Measurements from ENCODE around the gene RANBP1. TPM values are rescaled to one million over a fixed set of nuclear protein-coding genes. Genes with fewer than 3 reads are reported as not detected.
A peak's percentile ranks its signal among the peaks of the same experiment; 100 is the strongest.

The RANBP1 gene
- total and polyA plus RNA-seq, 9 of the 15 experiments (the other 6 are each of a cell fraction or from before 2014, with no cell fraction given) = 162 to 2,891 (median 1,289) TPM

GRCh38 chr22:20084547-20085413 lies 31.1 kb upstream of the RANBP1 start (continued):
- TF ChIP-seq ZNF740 (CRISPR knock-in tag; IDR thresholded peaks at IDR 0.05) (no peak), ZNF740 (tag; IDR thresholded peaks at IDR 0.05) (no peak), KDM5B (IDR thresholded peaks at IDR 0.05; ENCODE audit: insufficient replicate concordance, low read depth, low read length) (peak; percentile 27), ATF7 (IDR thresholded peaks at IDR 0.05) (no peak), CHD1 (IDR thresholded peaks at IDR 0.05; ENCODE audit: low read length) (peak; percentile 9), NELFE (IDR thresholded peaks at IDR 0.05; ENCODE audit: insufficient read depth, insufficient read length) (no peak), DIDO1 (tag; IDR thresholded peaks at IDR 0.05; ENCODE audit: low read depth) (no peak), TARDBP (IDR thresholded peaks at IDR 0.05) (no peak), ZNF583 (CRISPR knock-in tag; IDR thresholded peaks at IDR 0.05) (peak; percentile 67; the same call in 1 of the 2 replicates), MTF1 (CRISPR knock-in tag; IDR thresholded peaks at IDR 0.05; ENCODE audit: borderline replicate concordance) (no peak), SNAPC5 (CRISPR knock-in tag; IDR thresholded peaks at IDR 0.05) (no peak), FOSL1 (tag; conservative IDR thresholded peaks at IDR 0.05) (no peak), STAT5B (CRISPR knock-in tag; IDR thresholded peaks at IDR 0.05) (no peak), SMC3 (conservative IDR thresholded peaks at IDR 0.05; ENCODE audit: insufficient read depth, low read depth, low read length) (peak; percentile 58), TEAD1 (CRISPR knock-in tag; IDR thresholded peaks at IDR 0.05) (no peak), KDM2B (CRISPR knock-in tag; IDR thresholded peaks at IDR 0.05) (no peak), ZNF24 (IDR thresholded peaks at IDR 0.05) (no peak), MCM5 (IDR thresholded peaks at IDR 0.05; ENCODE audit: low read depth) (no peak), DDX20 (tag; IDR thresholded peaks at IDR 0.05; ENCODE audit: low read depth) (no peak), SRSF3 (IDR thresholded peaks at IDR 0.05; ENCODE audit: insufficient read depth, low read length) (peak; percentile 90; the same call in 1 of the 2 replicates), XRCC4 (IDR thresholded peaks at IDR 0.05; ENCODE audit: extremely low read depth, insufficient read depth, insufficient read length) (no peak)
- TF ChIP-seq, protein P1, sequence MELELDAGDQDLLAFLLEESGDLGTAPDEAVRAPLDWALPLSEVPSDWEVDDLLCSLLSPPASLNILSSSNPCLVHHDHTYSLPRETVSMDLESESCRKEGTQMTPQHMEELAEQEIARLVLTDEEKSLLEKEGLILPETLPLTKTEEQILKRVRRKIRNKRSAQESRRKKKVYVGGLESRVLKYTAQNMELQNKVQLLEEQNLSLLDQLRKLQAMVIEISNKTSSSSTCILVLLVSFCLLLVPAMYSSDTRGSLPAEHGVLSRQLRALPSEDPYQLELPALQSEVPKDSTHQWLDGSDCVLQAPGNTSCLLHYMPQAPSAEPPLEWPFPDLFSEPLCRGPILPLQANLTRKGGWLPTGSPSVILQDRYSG (tag; conservative IDR thresholded peaks at IDR 0.05; ENCODE audit: low read depth) = no peak
- TF ChIP-seq, protein P2, sequence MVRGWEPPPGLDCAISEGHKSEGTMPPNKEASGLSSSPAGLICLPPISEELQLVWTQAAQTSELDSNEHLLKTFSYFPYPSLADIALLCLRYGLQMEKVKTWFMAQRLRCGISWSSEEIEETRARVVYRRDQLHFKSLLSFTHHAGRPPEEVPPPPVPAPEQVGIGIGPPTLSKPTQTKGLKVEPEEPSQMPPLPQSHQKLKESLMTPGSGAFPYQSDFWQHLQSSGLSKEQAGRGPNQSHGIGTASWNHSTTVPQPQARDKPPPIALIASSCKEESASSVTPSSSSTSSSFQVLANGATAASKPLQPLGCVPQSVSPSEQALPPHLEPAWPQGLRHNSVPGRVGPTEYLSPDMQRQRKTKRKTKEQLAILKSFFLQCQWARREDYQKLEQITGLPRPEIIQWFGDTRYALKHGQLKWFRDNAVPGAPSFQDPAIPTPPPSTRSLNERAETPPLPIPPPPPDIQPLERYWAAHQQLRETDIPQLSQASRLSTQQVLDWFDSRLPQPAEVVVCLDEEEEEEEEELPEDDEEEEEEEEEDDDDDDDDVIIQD (CRISPR knock-in tag; IDR thresholded peaks at IDR 0.05) = 0 out of 2 replicates have a peak, but pooled peaks have one; percentile 15
- TF ChIP-seq, protein P3, sequence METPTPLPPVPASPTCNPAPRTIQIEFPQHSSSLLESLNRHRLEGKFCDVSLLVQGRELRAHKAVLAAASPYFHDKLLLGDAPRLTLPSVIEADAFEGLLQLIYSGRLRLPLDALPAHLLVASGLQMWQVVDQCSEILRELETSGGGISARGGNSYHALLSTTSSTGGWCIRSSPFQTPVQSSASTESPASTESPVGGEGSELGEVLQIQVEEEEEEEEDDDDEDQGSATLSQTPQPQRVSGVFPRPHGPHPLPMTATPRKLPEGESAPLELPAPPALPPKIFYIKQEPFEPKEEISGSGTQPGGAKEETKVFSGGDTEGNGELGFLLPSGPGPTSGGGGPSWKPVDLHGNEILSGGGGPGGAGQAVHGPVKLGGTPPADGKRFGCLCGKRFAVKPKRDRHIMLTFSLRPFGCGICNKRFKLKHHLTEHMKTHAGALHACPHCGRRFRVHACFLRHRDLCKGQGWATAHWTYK (CRISPR knock-in tag; IDR thresholded peaks at IDR 0.05) = peak; percentile 86

Measured in K562 (cell line).